H1 (cell line): ENCODE measurements around the gene PRKCH. TPM values are rescaled to one million over a fixed set of nuclear protein-coding genes. Genes with fewer than 3 reads are reported as not detected.

Experiments used
- CTCF ChIA-PET: fragments of 300-600 bp; sonication (Branson Sonifier 250); formaldehyde crosslinking; loops from one replicate; lab custom pipeline; 2021; ENCODE audit not compliant: partially characterized antibody; lab: Charles Lee
- POLR2A ChIA-PET: fragments of 300-600 bp; sonication (Branson Sonifier 250); formaldehyde crosslinking; loops from one replicate; lab custom pipeline; 2021; ENCODE audit warnings: inconsistent platforms; ENCODE audit not compliant: partially characterized antibody; lab: Charles Lee
- DNase-seq, 2 experiments: peaks; one replicate each; pipeline versions ENCODE4 v3.0.0 to v3.0.0-alpha.2; 2010 to 2022; ENCODE audit warnings: low spot score in 2 of 2, low read depth in 1 of 2, mixed read lengths in 1 of 2
- FAIRE-seq: peaks from 2 replicates; lab custom pipeline; 2011; peaks lifted over from hg19 to GRCh38; lab: Jason Lieb, UNC
- H2AFZ ChIP-seq: 2 replicates; pipeline ENCODE4 v1.8.1; 2012; ENCODE audit warnings: low read length, inconsistent platforms
- H2AK5ac ChIP-seq: 2 replicates; pipeline ENCODE4 v1.6.1; 2013; ENCODE audit warnings: low read depth, low read length
- H2BK120ac ChIP-seq: replicated peaks from 2 replicates; pipeline ENCODE3; 2013; ENCODE audit warnings: low read depth, low read length, inconsistent platforms
- H2BK12ac ChIP-seq: 2 replicates; pipeline ENCODE4 v1.6.1; 2013; ENCODE audit warnings: low read depth, low read length
- H2BK15ac ChIP-seq: 2 replicates; pipeline ENCODE4 v1.6.1; 2013; ENCODE audit warnings: low read length
- H2BK20ac ChIP-seq: 2 replicates; pipeline ENCODE4 v1.6.1; 2013; ENCODE audit warnings: low read length
- H2BK5ac ChIP-seq: 2 replicates; pipeline ENCODE4 v1.6.1; 2013; ENCODE audit warnings: low read depth, low read length
- H3K14ac ChIP-seq: 2 replicates; pipeline ENCODE4 v1.6.1; 2013; ENCODE audit warnings: inconsistent platforms; ENCODE audit not compliant: insufficient read length
- H3K18ac ChIP-seq: 2 replicates; pipeline ENCODE4 v1.6.1; 2013; ENCODE audit warnings: low read length; ENCODE audit errors: extremely low read depth
- H3K23ac ChIP-seq: 2 replicates; pipeline ENCODE4 v1.6.1; 2013; ENCODE audit warnings: inconsistent platforms; ENCODE audit not compliant: insufficient read length
- H3K23me2 ChIP-seq: 2 replicates; pipeline ENCODE4 v1.6.1; 2013; ENCODE audit warnings: low read depth, low read length
- H3K27ac ChIP-seq: 2 replicates; pipeline ENCODE4 v1.6.1; 2011; ENCODE audit warnings: low read depth, low read length, inconsistent platforms
- H3K27me3 ChIP-seq, 4 experiments: replicated peaks in 1 of 4; 1 replicate in 1 of 4; 2 replicates in 3 of 4; pipeline versions ENCODE4 v1.6.1 to v1.8.1; 2011 to 2013; ENCODE audit warnings: low read length in 3 of 4, mild to moderate bottlenecking in 3 of 4, inconsistent platforms in 2 of 4, mixed read lengths in 2 of 4, moderate library complexity in 1 of 4; ENCODE audit not compliant: control insufficient read depth in 3 of 4, insufficient read depth in 3 of 4; ENCODE audit errors: extremely low read depth in 1 of 4
- H3K36me3 ChIP-seq, 4 experiments: 2 replicates each; pipeline versions ENCODE4 v1.6.1 to v1.8.1; 2011 to 2013; ENCODE audit warnings: mild to moderate bottlenecking in 4 of 4, low read length in 3 of 4, moderate library complexity in 2 of 4, control low read depth in 1 of 4, inconsistent platforms in 1 of 4; ENCODE audit not compliant: insufficient read depth in 4 of 4, control insufficient read depth in 2 of 4
- H3K4ac ChIP-seq: replicated peaks from 2 replicates; pipeline ENCODE3; 2013; ENCODE audit warnings: low read length, low read depth, mixed read lengths, inconsistent platforms; ENCODE audit not compliant: insufficient read length
- H3K4me1 ChIP-seq, 4 experiments: replicated peaks in 1 of 4; 1 replicate in 1 of 4; 2 replicates in 3 of 4; pipeline versions ENCODE4 v1.6.1 to v1.8.1; 2011 to 2013; ENCODE audit warnings: low read length in 3 of 4, inconsistent platforms in 2 of 4, mixed read lengths in 1 of 4; ENCODE audit not compliant: insufficient read depth in 4 of 4, control insufficient read depth in 3 of 4
- H3K4me2 ChIP-seq, 2 experiments: 2 replicates each; pipeline versions ENCODE4 v1.6.1 to v1.8.1; 2011 to 2013; ENCODE audit warnings: low read depth in 2 of 2, low read length in 2 of 2, control low read depth in 1 of 2, inconsistent platforms in 1 of 2, mild to moderate bottlenecking in 1 of 2; ENCODE audit not compliant: insufficient read depth in 1 of 2
- H3K4me3 ChIP-seq, 4 experiments: fragments of 200-600, 300-600 bp in 1 of 4; sonication (generic), shearing (Covaris generic), sonication (Bioruptor Twin) in 1 of 4; 2 replicates each; pipeline versions ENCODE4 v1.5.1 to v1.8.1; 2011 to 2016; ENCODE audit warnings: low read length in 4 of 4, low read depth in 3 of 4, control low read depth in 2 of 4, inconsistent platforms in 2 of 4, mild to moderate bottlenecking in 2 of 4, mixed read lengths in 1 of 4, moderate library complexity in 1 of 4; ENCODE audit not compliant: insufficient read depth in 2 of 4; ENCODE audit errors: extremely low read depth in 1 of 4
- H3K56ac ChIP-seq: replicated peaks from 2 replicates; pipeline ENCODE3; 2013; ENCODE audit warnings: low read depth, mild to moderate bottlenecking, mixed read lengths, low read length, inconsistent platforms; ENCODE audit not compliant: insufficient read length
- H3K79me1 ChIP-seq: 2 replicates; pipeline ENCODE4 v1.6.1; 2013; ENCODE audit warnings: low read depth, low read length, control low read depth
- H3K79me2 ChIP-seq, 2 experiments: 2 replicates each; pipeline versions ENCODE4 v1.6.1 to v1.8.1; 2012 to 2013; ENCODE audit warnings: low read length in 2 of 2, mild to moderate bottlenecking in 2 of 2, inconsistent platforms in 1 of 2; ENCODE audit not compliant: insufficient read depth in 2 of 2, control insufficient read depth in 1 of 2
- H3K9ac ChIP-seq, 4 experiments: replicated peaks in 1 of 4; 1 replicate in 1 of 4; 2 replicates in 3 of 4; pipeline versions ENCODE4 v1.6.1 to v1.8.1; 2011 to 2013; ENCODE audit warnings: low read depth in 3 of 4, low read length in 3 of 4, control low read depth in 2 of 4, mild to moderate bottlenecking in 2 of 4, moderate library complexity in 2 of 4, inconsistent platforms in 1 of 4; ENCODE audit errors: extremely low read depth in 1 of 4
- H3K9me3 ChIP-seq, 2 experiments: 2 replicates each; pipeline versions ENCODE4 v1.6.1 to v1.8.1; 2012 to 2013; ENCODE audit warnings: mild to moderate bottlenecking in 2 of 2, moderate library complexity in 2 of 2, control low read depth in 1 of 2, inconsistent platforms in 1 of 2, low read depth in 1 of 2, low read length in 1 of 2, mixed read lengths in 1 of 2; ENCODE audit not compliant: insufficient read depth in 2 of 2
- H4K20me1 ChIP-seq, 2 experiments: replicated peaks in 1 of 2; 2 replicates each; pipeline versions ENCODE3 to v1.8.1; 2011 to 2013; ENCODE audit warnings: inconsistent platforms in 2 of 2, low read length in 2 of 2, mild to moderate bottlenecking in 1 of 2; ENCODE audit not compliant: insufficient read depth in 2 of 2, control insufficient read depth in 1 of 2
- H4K5ac ChIP-seq: 2 replicates; pipeline ENCODE4 v1.6.1; 2013; ENCODE audit warnings: low read length, low read depth, mixed read lengths, inconsistent platforms; ENCODE audit not compliant: insufficient read length
- H4K8ac ChIP-seq: 2 replicates; pipeline ENCODE4 v1.8.0; 2013; ENCODE audit warnings: mild to moderate bottlenecking, moderate library complexity, low read length, inconsistent platforms; ENCODE audit not compliant: insufficient read depth; ENCODE audit errors: extremely low read depth
- H4K91ac ChIP-seq: replicated peaks from 2 replicates; pipeline ENCODE3; 2013; ENCODE audit warnings: low read length, mixed read lengths, inconsistent platforms; ENCODE audit not compliant: insufficient read length
- CHD1 ChIP-seq: IDR thresholded peaks from 2 replicates; pipeline ENCODE4 v1.6.1; 2012; ENCODE audit warnings: low read depth, low read length, improper control_type of control experiment
- EZH2 ChIP-seq: fragments of 200-600 bp; sonication (generic); IDR thresholded peaks from 2 replicates; pipeline ENCODE4 v1.7.1; 2012; ENCODE audit warnings: low read depth, mild to moderate bottlenecking, moderate library complexity, low read length, inconsistent platforms; ENCODE audit not compliant: severe bottlenecking
- SP4 ChIP-seq: IDR thresholded peaks from 2 replicates; pipeline ENCODE4 v1.6.1; 2012; ENCODE audit warnings: low read length, inconsistent platforms
- TBP ChIP-seq: IDR thresholded peaks from 2 replicates; pipeline ENCODE4 v1.6.1; 2011; ENCODE audit warnings: low read depth, low read length, improper control_type of control experiment
- WGBS, 2 experiments: shearing (Covaris generic) in 1 of 2; methylation state at CpG; one replicate each; pipeline versions ENCODE4 v1.1.6 to v1.1.7; 2013 to 2015; ENCODE audit warnings: low lambda C conversion rate in 2 of 2, mixed read lengths in 2 of 2, inconsistent platforms in 1 of 2, low coverage in 1 of 2, missing lambda C conversion rate in 1 of 2; ENCODE audit not compliant: insufficient replicate concordance in 2 of 2, insufficient coverage in 1 of 2, insufficient read length in 1 of 2; ENCODE audit errors: extremely low coverage in 1 of 2, missing lambda C conversion rate in 1 of 2; 5-methylcytosine and 5-hydroxymethylcytosine counted together
- polyA plus RNA-seq, 7 experiments: library from polyadenylated mRNA; depleted of rRNA in 3 of 7; stranded (reverse) in 5 of 7; unstranded in 2 of 7; fragments of >200 nt in 5 of 7; fragments of 200-250 nt in 2 of 7; gene quantifications; 1 replicate in 5 of 7; 2 replicates in 1 of 7; 4 replicates in 1 of 7; pipeline versions ENCODE4 v1.2.1 to v1.2.3, GENCODE V29; 2011 to 2013; ENCODE audit warnings: missing spikeins in 2 of 7, mixed read lengths in 2 of 7
- total RNA-seq: library from RNA; stranded (reverse); fragmentation: NEBNext Ultra II Directional; extraction: Animal tissue kit (Norgen Biotek cat#: 25700); gene quantifications from 2 replicates; pipeline ENCODE4 v1.2.1, GENCODE V29; 2021

The PRKCH gene
- total and polyA plus RNA-seq, 2 of the 8 experiments (the other 6 are each of a cell fraction or from before 2014, with no cell fraction given), result 6.4 to 7.0 TPM

- CTCF ChIA-PET, result interaction anchor here (1.3 kb wide), 1 partner anchor 494 kb away, joined by 3 read pairs; no protein-coding TSS in a partner anchor
- no peaks in the 10 kb centered on the region for H3K36me3 ChIP-seq
These were observed 22.1 kb downstream of the PRKCH start for GRCh38 chr14:61343471-61343870.

More at GRCh38 chr14:61343471-61343870, 22.1 kb downstream of the PRKCH start:
- H4K91ac ChIP-seq, result no peak overlapping the region
- DNase-seq (no peak), FAIRE-seq (no peak)
- no peak overlapping the region for H2BK12ac ChIP-seq
- no peaks in the 10 kb centered on the region; a peak in 1 of 7 replicates for H3K4me1 ChIP-seq
- no peak overlapping the region for H2AFZ ChIP-seq
- H4K8ac ChIP-seq, result no peak overlapping the region
- H3K4ac ChIP-seq, result no peak overlapping the region
- no peak overlapping the region for H3K18ac ChIP-seq
- no peak overlapping the region for H4K5ac ChIP-seq
- no peaks in the 10 kb centered on the region for H3K27me3 ChIP-seq
- TF ChIP-seq TBP, result no peak
- no peak for TF ChIP-seq EZH2
- no peak for TF ChIP-seq SP4
- TF ChIP-seq CHD1, result no peak
- TF ChIP-seq, all 59 proteins: peak for 0
- Histone ChIP-seq H2AK5ac (no peak overlapping the region), H3K4me3 (no peak overlapping the region), H3K79me2 (no peaks in the 10 kb centered on the region), H2BK20ac (no peak overlapping the region), H2BK5ac (no peak overlapping the region), H3K14ac (no peak overlapping the region), H2BK120ac (no peak overlapping the region), H3K27ac (no peak overlapping the region), H3K23me2 (no peaks in the 10 kb centered on the region), H2BK15ac (no peak overlapping the region), H4K20me1 (no peaks in the 10 kb centered on the region), H3K56ac (no peak overlapping the region), H3K9ac (no peak overlapping the region), H3K23ac (no peak overlapping the region), H3K4me2 (no peak overlapping the region), H3K9me3 (no peaks in the 10 kb centered on the region), H3K79me1 (no peaks in the 10 kb centered on the region)
- POLR2A ChIA-PET, result no interaction called here
- 90% methylated on average over 1 of the region's 1 CpG; no CpG with 5 or more reads in 1 of the 2 experiments for WGBS, 2 experiments
